ENCODE data around the gene TMEM171. TPM values are rescaled to one million over a fixed set of nuclear protein-coding genes. Genes with fewer than 3 reads are reported as not detected.

TMEM171 gene
- total and polyA plus RNA-seq, 2 of the 8 experiments (the other 6 are each of a cell fraction or from before 2014, with no cell fraction given) = 1.0 to 2.2 TPM

- H4K5ac ChIP-seq (ENCODE audit: insufficient read length, low read depth, low read length) = no peak overlapping the region
- H2BK5ac ChIP-seq (ENCODE audit: low read depth, low read length) = no peak overlapping the region
- H3K79me1 ChIP-seq (ENCODE audit: low read depth, low read length) = no peaks in the 10 kb centered on the region
- H4K91ac ChIP-seq (replicated peaks; ENCODE audit: insufficient read length, low read length) = no peak overlapping the region
- H2AFZ ChIP-seq (ENCODE audit: low read length) = no peak overlapping the region
- no peak overlapping the region for H2BK20ac ChIP-seq (ENCODE audit: low read length)
- CTCF ChIA-PET (ENCODE audit: partially characterized antibody) = interaction anchor here (1.1 to 2.0 kb wide), 2 partner anchors 13 to 76 kb away, joined by 3 to 7 read pairs; no protein-coding TSS in a partner anchor
- no peak overlapping the region for H3K9ac ChIP-seq (replicated peaks in 1 of 4; ENCODE audit: extremely low read depth in 1 of 4, low read depth in 3 of 4, low read length in 3 of 4)
- no peak for FAIRE-seq
- no peak overlapping the region for H3K4me2 ChIP-seq (ENCODE audit: insufficient read depth in 1 of 2, low read depth in 2 of 2, low read length in 2 of 2)
- TF ChIP-seq POU5F1 (IDR thresholded peaks at IDR 0.05; ENCODE audit: low read depth, low read length) = no peak
- no peak for TF ChIP-seq TBP (IDR thresholded peaks at IDR 0.05; ENCODE audit: low read depth, low read length)
- TF ChIP-seq GABPA (IDR thresholded peaks at IDR 0.05; ENCODE audit: borderline replicate concordance, insufficient read depth, low read length) = no peak
- TF ChIP-seq ZNF274 (IDR thresholded peaks at IDR 0.05; ENCODE audit: borderline replicate concordance, extremely low read depth, low read length) = no peak
- TF ChIP-seq ASH2L (IDR thresholded peaks at IDR 0.05; ENCODE audit: low read length) = no peak
- no peak for TF ChIP-seq CTCF (IDR thresholded peaks at IDR 0.05; ENCODE audit: control extremely low read depth in 1 of 3, insufficient read depth in 1 of 3, low read depth in 1 of 3, low read length in 3 of 3)
- no peak for TF ChIP-seq HDAC6 (IDR thresholded peaks at IDR 0.05; ENCODE audit: low read depth, low read length)
- TF ChIP-seq PHF8 (conservative IDR thresholded peaks at IDR 0.05; ENCODE audit: low read depth, low read length) = no peak
- H4K8ac ChIP-seq (ENCODE audit: extremely low read depth, insufficient read depth, low read length) = no peak overlapping the region
- no peaks in the 10 kb centered on the region for H4K20me1 ChIP-seq (replicated peaks in 1 of 2; ENCODE audit: control insufficient read depth in 1 of 2, insufficient read depth in 2 of 2, low read length in 2 of 2)
- no peak overlapping the region for H3K14ac ChIP-seq (ENCODE audit: insufficient read length)
- no peaks in the 10 kb centered on the region for H3K79me2 ChIP-seq (ENCODE audit: control insufficient read depth in 1 of 2, insufficient read depth in 2 of 2, low read length in 2 of 2)
- no peak overlapping the region for H3K23ac ChIP-seq (ENCODE audit: insufficient read length)
- H3K23me2 ChIP-seq (ENCODE audit: low read depth, low read length) = no peaks in the 10 kb centered on the region
- H3K4me3 ChIP-seq (ENCODE audit: extremely low read depth in 1 of 4, insufficient read depth in 2 of 4, low read depth in 3 of 4, low read length in 4 of 4) = no peak overlapping the region
- peaks cover 0 to 10% (median 3%) of the 10 kb centered on the region in 4 experiments; a peak in 3 of 7 replicates for H3K4me1 ChIP-seq (replicated peaks in 1 of 4; ENCODE audit: control insufficient read depth in 3 of 4, insufficient read depth in 4 of 4, low read length in 3 of 4)
- H3K4ac ChIP-seq (replicated peaks; ENCODE audit: insufficient read length, low read depth, low read length) = no peak overlapping the region
- no peak overlapping the region for H2BK120ac ChIP-seq (replicated peaks; ENCODE audit: low read depth, low read length)
- no peak overlapping the region for H3K27ac ChIP-seq (ENCODE audit: low read depth, low read length)
- H2BK15ac ChIP-seq (ENCODE audit: low read length) = no peak overlapping the region
- H3K27me3 ChIP-seq (replicated peaks in 1 of 4; ENCODE audit: control insufficient read depth in 3 of 4, extremely low read depth in 1 of 4, insufficient read depth in 3 of 4, low read length in 3 of 4) = no peaks in the 10 kb centered on the region; a peak in 1 of 7 replicates
- no peak overlapping the region for H2AK5ac ChIP-seq (ENCODE audit: low read depth, low read length)
- H3K36me3 ChIP-seq (ENCODE audit: control insufficient read depth in 2 of 4, insufficient read depth in 4 of 4, low read length in 3 of 4) = no peaks in the 10 kb centered on the region
- DNase-seq (ENCODE audit: low read depth in 1 of 2, low spot score in 2 of 2) = no peak
- POLR2A ChIA-PET (ENCODE audit: partially characterized antibody) = no interaction called here
- no peak overlapping the region for H3K56ac ChIP-seq (replicated peaks; ENCODE audit: insufficient read length, low read depth, low read length)
- no peak overlapping the region for H2BK12ac ChIP-seq (ENCODE audit: low read depth, low read length)
- 89% methylated on average over 3 of the region's 3 CpGs; no CpG with 5 or more reads in 1 of the 2 experiments for WGBS, 2 experiments (ENCODE audit: extremely low coverage in 1 of 2, insufficient coverage in 1 of 2, insufficient read length in 1 of 2, insufficient replicate concordance in 2 of 2, low coverage in 1 of 2, low lambda C conversion rate in 2 of 2, missing lambda C conversion rate in 1 of 2)
- no peak overlapping the region; the same call in 1 of the 2 replicates for H3K18ac ChIP-seq (ENCODE audit: extremely low read depth, low read length)
- no peaks in the 10 kb centered on the region for H3K9me3 ChIP-seq (ENCODE audit: insufficient read depth in 2 of 2, low read depth in 1 of 2, low read length in 1 of 2)
These were observed 19.1 kb downstream of the TMEM171 start for GRCh38 chr5:73139485-73139884.
